Activated CD4-positive, alpha-beta T cell treated with anti-CD3 and anti-CD28 coated beads for 48 hours (primary cell): ENCODE data around the gene CREB3L2.
"Not testable (repeated sequence)": the region's sequence is repeated elsewhere in the genome, so short reads cannot be mapped to it uniquely, and the experiment has no call there.

ENCODE experiments used
- DNase-seq: peaks from one replicate; pipeline ENCODE4 v3.0.0-alpha.2; 2020

The CREB3L2 gene

GRCh38 chr7:137987018-137987349 lies 14.9 kb downstream of the CREB3L2 start:
- no peak for DNase-seq

GRCh38 chr7:137986252-137987017 lies 15.5 kb downstream of the CREB3L2 start:
- no peak for DNase-seq

GRCh38 chr7:137985897-137986251 lies 16.0 kb downstream of the CREB3L2 start:
- no peak for DNase-seq

- no peak for DNase-seq
These were observed 16.5 kb downstream of the CREB3L2 start for GRCh38 chr7:137985253-137985896.

- no peak for DNase-seq
These were observed 17.5 kb downstream of the CREB3L2 start for GRCh38 chr7:137984181-137985041.

- DNase-seq, result no peak
These were observed 18.4 kb downstream of the CREB3L2 start for GRCh38 chr7:137983323-137984008.

GRCh38 chr7:137982394-137982793 lies 19.5 kb downstream of the CREB3L2 start:
- not testable (repeated sequence) for DNase-seq

GRCh38 chr7:137981668-137982067 lies 20.2 kb downstream of the CREB3L2 start:
- no peak for DNase-seq

GRCh38 chr7:137981175-137981574 lies 20.7 kb downstream of the CREB3L2 start:
- DNase-seq, result no peak

GRCh38 chr7:137980308-137980707 lies 21.6 kb downstream of the CREB3L2 start:
- DNase-seq, result no peak

- DNase-seq, result no peak
These were observed 23.2 kb downstream of the CREB3L2 start for GRCh38 chr7:137978464-137979237.

GRCh38 chr7:137977173-137977572 lies 24.7 kb downstream of the CREB3L2 start:
- no peak for DNase-seq

GRCh38 chr7:137976696-137977095 lies 25.2 kb downstream of the CREB3L2 start:
- DNase-seq, result no peak

- no peak for DNase-seq
These were observed 25.7 kb downstream of the CREB3L2 start for GRCh38 chr7:137976232-137976631.

GRCh38 chr7:137975768-137976167 lies 26.1 kb downstream of the CREB3L2 start:
- no peak for DNase-seq

GRCh38 chr7:137975221-137975620 lies 26.7 kb downstream of the CREB3L2 start:
- no peak for DNase-seq

GRCh38 chr7:137974766-137975165 lies 27.1 kb downstream of the CREB3L2 start:
- no peak for DNase-seq

- DNase-seq, result no peak
These were observed 31.5 kb downstream of the CREB3L2 start for GRCh38 chr7:137970253-137970975.

GRCh38 chr7:137969828-137970227 lies 32.1 kb downstream of the CREB3L2 start:
- DNase-seq, result no peak

GRCh38 chr7:137968890-137969289 lies 33.0 kb downstream of the CREB3L2 start:
- DNase-seq, result no peak

- DNase-seq, result not testable (repeated sequence)
These were observed 33.5 kb downstream of the CREB3L2 start for GRCh38 chr7:137968339-137968738.
